Gastroesophageal sphincter (tissue), 3 donors: ENCODE measurements around the gene IL1RL1.

Experiments
- EP300 ChIP-seq: sonication (generic); formaldehyde crosslinking; IDR thresholded peaks from one replicate; pipeline ENCODE4 v1.6.1; 2017; ENCODE audit warnings: antibody characterized with exemption, mild to moderate bottlenecking
- POLR2A ChIP-seq, 2 donors: fragments of 450-650 bp; IDR thresholded peaks; one replicate each; pipeline ENCODE4 v1.6.1; 2017; ENCODE audit warnings: antibody characterized with exemption in 2 of 2, mild to moderate bottlenecking in 2 of 2, moderate library complexity in 1 of 2
- TF ChIP-seq, protein P1 (sequence below), 4 experiments: fragments of 200-600 bp in 2 of 4; fragments of 450-650 bp in 2 of 4; sonication (generic) in 1 of 4; IDR thresholded peaks; one replicate each; pipeline ENCODE4 v1.5.1; 2017 to 2019; ENCODE audit warnings: antibody characterized with exemption in 4 of 4, mild to moderate bottlenecking in 2 of 4, moderate library complexity in 2 of 4

DNA sequence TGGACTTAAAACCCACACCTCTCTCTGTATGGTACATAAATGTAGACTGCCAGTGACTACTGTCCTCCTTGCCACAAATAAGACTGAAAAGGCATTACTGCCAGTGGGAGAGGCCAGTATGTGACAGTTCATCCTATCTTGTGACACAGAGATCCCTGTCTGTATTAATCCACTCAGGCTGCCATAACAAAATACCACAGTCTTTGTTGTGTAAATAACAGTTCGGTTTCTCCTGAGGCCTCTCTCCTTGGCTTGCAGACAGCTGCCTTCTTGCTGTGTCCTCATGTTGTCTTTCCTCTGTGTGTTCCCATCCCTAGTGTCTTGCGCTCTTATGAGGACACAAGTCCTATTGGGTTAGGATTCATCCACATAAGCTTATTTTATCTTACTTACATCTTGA lies 46.4 kb upstream of the IL1RL1 start:
- TF ChIP-seq, protein P1, sequence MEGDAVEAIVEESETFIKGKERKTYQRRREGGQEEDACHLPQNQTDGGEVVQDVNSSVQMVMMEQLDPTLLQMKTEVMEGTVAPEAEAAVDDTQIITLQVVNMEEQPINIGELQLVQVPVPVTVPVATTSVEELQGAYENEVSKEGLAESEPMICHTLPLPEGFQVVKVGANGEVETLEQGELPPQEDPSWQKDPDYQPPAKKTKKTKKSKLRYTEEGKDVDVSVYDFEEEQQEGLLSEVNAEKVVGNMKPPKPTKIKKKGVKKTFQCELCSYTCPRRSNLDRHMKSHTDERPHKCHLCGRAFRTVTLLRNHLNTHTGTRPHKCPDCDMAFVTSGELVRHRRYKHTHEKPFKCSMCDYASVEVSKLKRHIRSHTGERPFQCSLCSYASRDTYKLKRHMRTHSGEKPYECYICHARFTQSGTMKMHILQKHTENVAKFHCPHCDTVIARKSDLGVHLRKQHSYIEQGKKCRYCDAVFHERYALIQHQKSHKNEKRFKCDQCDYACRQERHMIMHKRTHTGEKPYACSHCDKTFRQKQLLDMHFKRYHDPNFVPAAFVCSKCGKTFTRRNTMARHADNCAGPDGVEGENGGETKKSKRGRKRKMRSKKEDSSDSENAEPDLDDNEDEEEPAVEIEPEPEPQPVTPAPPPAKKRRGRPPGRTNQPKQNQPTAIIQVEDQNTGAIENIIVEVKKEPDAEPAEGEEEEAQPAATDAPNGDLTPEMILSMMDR (IDR thresholded peaks at IDR 0.05), result no peak
- TF ChIP-seq EP300, result no peak
- no peak for TF ChIP-seq POLR2A (IDR thresholded peaks at IDR 0.05)
